Stimulated activated CD8-positive, alpha-beta memory T cell treated with anti-CD3 and anti-CD28 coated beads, Interleukin-7, amount 100 ng/mL, for 48 hours (primary cell): ENCODE data around the gene SEC14L2.

Experiments
- DNase-seq, 2 donors: peaks; one replicate each; pipeline ENCODE4 v3.0.0-alpha.2; 2020; ENCODE audit warnings: low read depth in 1 of 2; ENCODE audit errors: extremely low read depth in 1 of 2

The SEC14L2 gene

GRCh38 chr22:30424534-30425326, 27.9 kb downstream of the SEC14L2 start:
- no peak for DNase-seq

- no peak for DNase-seq
Observed at GRCh38 chr22:30425327-30425615, 28.5 kb downstream of the SEC14L2 start.

GRCh38 chr22:30425616-30426387, 29.0 kb downstream of the SEC14L2 start, which contains the start of gene MTFP1:
Gene MTFP1, plus strand, starts transcription at chr22:30425768. Its CDS starts 112 bp downstream, at chr22:30425880.
- DNase-seq: no peak

GRCh38 chr22:30426388-30427353, 29.9 kb downstream of the SEC14L2 start:
- peak; percentile 69 to 88 for DNase-seq

GRCh38 chr22:30427871-30428270, 31.1 kb downstream of the SEC14L2 start:
- no peak for DNase-seq

GRCh38 chr22:30429887-30430286, 33.1 kb downstream of the SEC14L2 start:
- DNase-seq: no peak

DNA sequence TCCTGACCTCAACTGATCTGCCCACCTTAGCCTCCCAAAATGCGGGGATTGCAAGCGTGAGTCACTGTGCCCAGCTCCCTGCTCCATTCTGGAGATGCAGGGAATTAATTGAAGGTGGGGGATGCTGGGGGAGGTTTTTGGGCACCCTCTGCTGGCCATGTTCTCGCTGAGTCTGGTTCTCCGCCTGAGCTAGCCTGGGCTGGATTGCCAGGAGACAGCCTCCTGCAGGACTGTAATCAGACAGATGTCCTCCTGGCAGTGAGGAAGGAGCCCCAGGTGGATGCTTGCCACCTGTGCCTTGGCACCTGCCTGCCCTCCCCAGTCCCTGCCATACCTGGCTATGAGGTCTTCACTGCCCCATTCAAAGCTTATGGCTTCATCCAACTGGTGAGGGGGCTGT, 34.1 kb downstream of the SEC14L2 start:
- no peak for DNase-seq

DNA sequence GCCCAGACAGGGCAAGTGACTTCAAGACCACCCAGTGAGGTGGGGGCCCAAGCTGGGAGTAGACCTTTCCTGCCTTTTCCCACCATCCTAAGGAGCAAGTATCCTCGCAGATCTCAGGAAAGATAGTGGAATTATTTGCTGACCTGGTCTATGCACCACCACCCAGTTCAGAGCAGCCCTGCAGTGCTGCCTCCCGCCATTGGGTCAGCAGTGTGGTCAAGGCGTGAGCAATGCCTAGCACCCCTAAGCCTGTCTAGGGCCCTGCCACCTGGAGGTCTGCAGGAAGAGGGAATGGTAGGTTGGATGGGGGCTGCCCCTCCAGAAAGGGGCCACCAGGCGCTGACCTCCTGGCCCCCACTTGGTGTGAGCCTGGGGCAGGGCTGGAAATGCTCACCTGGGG, 35.3 kb downstream of the SEC14L2 start:
- no peak for DNase-seq

DNA sequence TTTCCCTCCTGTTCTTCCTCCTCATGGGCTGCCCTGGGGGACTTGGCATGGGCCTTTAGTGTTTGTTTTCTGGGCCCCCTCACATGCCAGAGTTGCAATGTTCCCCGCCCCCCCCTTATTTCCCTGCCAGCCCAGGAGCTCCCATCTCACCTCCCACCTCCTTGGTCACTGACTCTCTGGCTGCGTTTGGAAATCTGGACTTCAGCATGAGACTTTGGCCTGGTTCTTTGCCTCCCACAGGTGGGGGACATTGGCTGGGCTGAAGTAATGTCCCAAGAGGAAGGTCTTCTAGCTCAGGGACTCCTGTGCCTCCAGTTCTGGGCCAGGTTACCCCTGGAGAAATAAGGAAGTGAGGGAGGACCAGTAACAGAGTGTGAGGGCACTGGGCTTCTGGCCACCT, 35.7 kb downstream of the SEC14L2 start:
- DNase-seq: no peak

- no peak for DNase-seq
Observed at GRCh38 chr22:30433227-30433626, 36.4 kb downstream of the SEC14L2 start.

DNA sequence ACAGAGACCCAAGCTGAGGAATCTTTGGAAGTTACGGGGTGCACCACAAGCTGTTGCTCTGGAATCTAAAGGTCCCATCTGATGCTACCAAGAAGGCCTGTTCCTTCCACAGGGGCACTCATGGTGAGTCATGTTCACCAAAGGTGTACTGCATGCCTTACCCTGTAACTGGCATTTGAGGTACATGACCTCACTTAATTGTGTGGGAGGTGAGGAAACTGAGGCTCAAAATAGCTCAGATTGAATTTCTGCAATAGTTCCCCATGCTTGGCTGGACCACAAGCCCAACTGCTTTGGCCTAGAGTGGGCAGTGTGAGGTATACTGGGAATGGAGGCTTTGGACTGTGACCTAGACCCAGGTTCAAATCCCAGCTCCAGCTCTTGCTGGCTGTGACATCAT, 37.0 kb downstream of the SEC14L2 start:
- no peak for DNase-seq

DNA sequence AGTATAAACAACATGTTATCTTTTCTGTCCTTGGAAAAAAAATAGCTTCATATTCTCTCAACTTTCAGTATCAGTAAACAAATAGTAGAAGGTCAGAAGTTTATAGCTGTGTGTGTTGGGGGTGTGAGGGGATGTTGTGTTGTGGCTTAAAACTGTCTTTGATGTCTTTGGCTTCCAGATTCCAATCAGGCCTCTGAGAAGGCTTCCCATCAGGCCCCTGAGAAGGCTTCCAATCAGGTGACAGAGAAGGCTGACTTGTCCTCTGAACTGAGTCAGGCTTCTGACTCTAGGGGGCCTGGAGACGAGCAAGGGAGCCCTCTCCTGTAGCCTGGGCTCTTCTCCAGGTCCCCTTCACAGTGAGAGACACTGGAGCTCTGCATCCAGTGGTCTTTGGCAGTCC, 38.0 kb downstream of the SEC14L2 start:
- no peak for DNase-seq

- peak; percentile 50 to 71 for DNase-seq
Observed at GRCh38 chr22:30435674-30436126, 38.9 kb downstream of the SEC14L2 start.

DNA sequence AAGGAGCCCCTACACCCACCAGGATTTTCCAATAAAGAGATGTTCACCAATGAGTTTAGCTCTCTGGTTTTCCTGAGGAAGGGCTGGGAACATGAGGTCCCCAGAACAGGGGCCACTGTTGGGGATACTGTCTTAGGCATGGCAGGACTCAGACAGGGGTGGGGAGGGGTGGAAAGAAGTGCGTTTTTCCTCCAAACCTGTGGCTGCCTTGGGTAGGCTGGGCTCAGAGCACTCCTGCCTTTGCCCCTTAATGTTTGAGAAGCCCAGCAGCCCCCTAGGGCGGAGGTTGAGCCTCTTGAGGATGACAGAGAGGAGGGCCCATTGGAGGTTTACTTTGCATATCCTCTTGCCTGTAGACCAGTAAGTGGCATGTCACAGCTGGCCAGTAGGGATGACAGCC, 39.4 kb downstream of the SEC14L2 start:
- DNase-seq: no peak

- no peak for DNase-seq
Observed at GRCh38 chr22:30438559-30438958, 41.7 kb downstream of the SEC14L2 start.

DNA sequence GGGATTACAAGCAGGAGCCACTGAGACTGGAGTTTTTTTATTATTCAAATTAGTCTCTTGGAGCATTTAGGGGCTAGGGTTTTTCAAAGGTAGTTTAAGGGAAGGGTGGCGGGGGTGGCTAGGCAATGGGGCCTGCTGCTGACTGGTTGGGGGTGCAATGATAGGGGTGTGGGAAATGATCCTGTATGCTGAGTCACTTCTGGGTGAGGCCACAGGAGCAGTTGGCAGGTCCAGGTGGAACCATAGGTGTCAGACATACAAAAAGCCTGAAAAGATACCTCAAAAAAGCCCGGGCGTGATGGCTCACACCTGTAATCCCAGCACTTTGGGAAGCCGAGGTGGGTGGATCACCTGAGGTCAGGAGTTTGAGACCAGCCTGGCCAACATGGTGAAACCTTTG, 42.4 kb downstream of the SEC14L2 start:
- no peak for DNase-seq

DNA sequence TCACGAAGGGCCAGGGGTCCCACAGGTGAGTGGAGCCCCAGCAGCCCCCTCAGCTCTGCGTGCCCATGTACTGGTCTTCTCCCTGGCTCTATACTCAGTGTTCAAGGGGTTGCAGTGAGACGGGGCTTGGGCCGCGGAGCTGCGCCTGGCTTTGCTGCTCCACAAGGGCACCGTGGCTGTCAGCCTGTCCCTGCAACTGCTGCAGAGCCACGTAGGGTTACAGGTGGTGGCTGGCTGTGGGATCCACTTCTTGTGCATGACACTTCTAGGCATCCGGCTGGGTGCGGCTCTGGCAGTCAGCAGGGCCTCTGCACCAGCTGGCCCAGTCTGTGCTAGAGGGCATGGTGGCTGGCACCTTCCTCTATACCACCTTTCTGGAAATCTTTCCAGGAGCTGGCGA, 43.0 kb downstream of the SEC14L2 start:
- DNase-seq: no peak

DNA sequence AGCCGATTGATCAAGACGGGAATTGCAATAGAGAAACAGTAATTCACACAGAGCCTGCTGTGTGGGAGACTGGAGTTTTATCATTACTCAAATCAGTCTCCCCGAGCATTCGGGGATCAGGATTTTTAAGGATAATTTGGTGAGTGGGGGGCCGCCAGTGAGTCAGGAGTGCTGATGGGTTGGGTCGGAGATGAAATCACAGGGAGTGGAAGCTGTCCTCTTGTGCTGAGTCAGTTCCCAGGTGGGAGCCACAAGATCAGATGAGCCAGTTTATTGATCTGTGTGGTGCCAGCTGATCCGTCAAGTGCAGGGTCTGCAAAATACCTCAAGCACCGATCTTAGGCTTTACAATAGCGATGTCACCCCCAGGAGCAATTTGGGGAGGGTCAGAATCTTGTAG, 44.3 kb downstream of the SEC14L2 start:
- DNase-seq: no peak

DNA sequence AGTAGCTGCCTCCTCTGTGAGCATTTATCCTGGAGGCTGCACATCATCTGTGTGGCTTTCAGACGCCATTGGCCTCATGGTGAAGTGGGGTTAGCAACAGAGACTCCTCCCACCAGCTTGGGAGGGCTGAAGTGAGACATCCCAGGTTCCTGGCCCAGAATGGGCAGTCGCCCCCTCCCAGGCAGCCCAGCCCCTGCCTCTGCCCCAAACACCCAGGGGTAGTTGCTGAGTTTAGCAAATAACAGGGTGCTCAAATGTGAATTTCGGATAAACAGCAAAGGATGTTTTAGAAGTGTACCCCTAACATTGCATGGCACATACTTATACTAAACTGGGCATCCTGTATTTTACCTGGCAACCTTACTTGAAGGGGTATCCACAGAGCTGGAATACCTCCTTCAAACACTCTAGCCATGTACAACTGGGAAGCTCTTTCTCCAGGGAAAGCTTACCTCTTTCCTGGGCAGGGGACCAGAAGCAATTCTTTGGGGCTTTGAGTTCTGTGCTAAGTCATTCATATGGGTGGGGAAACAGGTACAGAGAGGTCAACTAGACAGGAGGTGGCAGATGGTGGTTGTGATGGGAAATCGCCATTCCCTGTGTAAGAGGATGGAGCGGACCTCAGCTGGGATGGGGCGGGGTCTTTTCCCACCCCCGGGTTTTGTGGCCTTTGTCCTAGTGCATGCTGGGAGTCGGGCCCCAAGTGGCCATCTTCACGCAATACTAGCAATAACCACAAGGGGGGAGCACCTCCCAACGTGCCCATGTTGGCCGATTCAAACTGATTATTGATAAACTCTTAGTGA, 48.0 kb downstream of the SEC14L2 start:
- DNase-seq: no peak

GRCh38 chr22:30445438-30446145, 48.8 kb downstream of the SEC14L2 start:
- DNase-seq: no peak
